Ishikawa (cell line): ENCODE data around the gene SLC25A45.

ENCODE experiments used
- RAD21 ChIP-seq: IDR thresholded peaks from 2 replicates; pipeline ENCODE4 v1.6.1; 2012; ENCODE audit warnings: low read depth
- TAF1 ChIP-seq: IDR thresholded peaks from 2 replicates; pipeline ENCODE4 v1.6.1; 2012; ENCODE audit warnings: low read depth, mild to moderate bottlenecking
- USF1 ChIP-seq: IDR thresholded peaks from 2 replicates; pipeline ENCODE4 v1.6.1; 2012
- ZBTB7A ChIP-seq: IDR thresholded peaks from 2 replicates; pipeline ENCODE4 v1.6.1; 2012; ENCODE audit warnings: low read depth

GRCh38 chr11:65419772-65420481 is 37.5 kb upstream of the SLC25A45 start:
- no peak for TF ChIP-seq RAD21
- TF ChIP-seq ZBTB7A: no peak
- no peak for TF ChIP-seq USF1
- TF ChIP-seq TAF1: peak; percentile 42; the same call in 1 of the 2 replicates
